Bladder microvascular endothelial cell (primary cell): ENCODE results near the gene NOCT. TPM values are rescaled to one million over a fixed set of nuclear protein-coding genes. Genes with fewer than 3 reads are reported as not detected.

ENCODE experiments used
- total RNA-seq: library from RNA; depleted of rRNA; stranded (reverse); fragments of >200 nt; gene quantifications from 2 replicates; pipeline ENCODE4 v1.2.3, GENCODE V29; 2014

The NOCT gene
- total RNA-seq: 7.6 and 27.2 TPM in 2 replicates

GRCh38 chr4:139015269-139015947, at the start of gene NOCT:
NOCT (plus strand) TSS chr4:139015781; CDS start chr4:139015982, 201 bp downstream.

Other genes starting within 250 kb of the NOCT start
- gene ELF2, start 161.4 kb downstream of the NOCT start, total RNA-seq: 36.4 and 45.1 TPM in 2 replicates